GM19395 (cell line): Measurements from ENCODE around the gene CFAP410.
"Not testable (repeated sequence)": the region's sequence is repeated elsewhere in the genome, so short reads cannot be mapped to it uniquely, and the experiment has no call there.

Source experiments
- ATAC-seq: cut with Tn5 transposase; IDR thresholded peaks from one replicate; pipeline ENCODE4 v1.9.1; 2021; ENCODE audit warnings: mild to moderate bottlenecking, moderate library complexity; ENCODE audit not compliant: unreplicated experiment

The CFAP410 gene

GRCh38 chr21:44352253-44352860, 13.2 kb upstream of the CFAP410 start:
- ATAC-seq: no peak

GRCh38 chr21:44351535-44352252, 12.5 kb upstream of the CFAP410 start:
- no peak for ATAC-seq

GRCh38 chr21:44350773-44351481, 11.7 kb upstream of the CFAP410 start:
- ATAC-seq: no peak

DNA sequence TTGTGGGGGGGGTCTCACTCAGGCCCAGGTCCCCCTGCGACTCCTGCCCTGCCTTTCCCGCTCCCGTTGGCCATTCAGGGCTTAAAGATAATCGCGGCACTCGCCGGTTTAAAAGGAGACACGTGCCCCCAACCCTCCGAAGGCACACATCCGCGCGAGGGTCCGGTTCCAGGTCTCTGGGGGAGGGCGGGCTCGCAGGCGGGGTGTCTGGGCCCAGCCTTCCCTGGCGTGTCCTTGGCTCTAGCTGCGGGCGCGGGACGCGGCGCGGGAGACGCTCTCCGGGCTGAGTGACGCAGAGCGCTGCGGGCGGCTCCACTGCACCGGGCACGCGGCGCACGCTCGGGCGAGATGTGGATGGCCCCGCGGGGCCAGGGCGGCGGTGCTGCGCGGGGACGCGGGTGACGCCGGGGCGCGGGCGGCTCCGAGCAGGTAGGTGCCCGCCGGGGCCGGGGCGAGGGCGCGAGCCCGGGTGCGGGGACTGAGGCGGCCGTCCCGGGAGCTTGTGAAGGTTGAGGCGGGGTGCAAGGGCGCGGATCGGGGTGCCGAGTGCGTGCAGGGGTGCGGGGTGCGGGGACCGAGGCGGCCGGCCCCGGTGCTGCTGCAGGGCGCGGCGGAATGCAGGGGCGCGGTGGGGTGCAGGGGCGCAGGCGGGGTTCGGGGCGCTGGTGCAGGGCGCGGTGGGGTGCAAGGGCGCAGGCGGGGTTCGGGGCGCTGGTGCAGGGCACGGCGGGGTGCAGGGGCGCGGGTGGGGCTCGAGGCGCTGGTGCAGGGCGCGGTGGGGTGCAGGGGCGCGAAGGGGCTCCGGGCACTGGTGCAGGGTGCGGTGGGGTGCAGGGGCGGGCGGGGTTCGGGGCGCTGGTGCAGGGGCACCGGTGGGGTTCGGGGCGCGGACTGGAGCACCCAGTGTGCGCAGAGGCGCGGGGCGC, 10.9 kb upstream of the CFAP410 start:
- ATAC-seq: no peak

GRCh38 chr21:44349416-44349846, 10.2 kb upstream of the CFAP410 start:
- ATAC-seq: no peak

- no peak for ATAC-seq
These were observed 9.7 kb upstream of the CFAP410 start for GRCh38 chr21:44348861-44349260.

DNA sequence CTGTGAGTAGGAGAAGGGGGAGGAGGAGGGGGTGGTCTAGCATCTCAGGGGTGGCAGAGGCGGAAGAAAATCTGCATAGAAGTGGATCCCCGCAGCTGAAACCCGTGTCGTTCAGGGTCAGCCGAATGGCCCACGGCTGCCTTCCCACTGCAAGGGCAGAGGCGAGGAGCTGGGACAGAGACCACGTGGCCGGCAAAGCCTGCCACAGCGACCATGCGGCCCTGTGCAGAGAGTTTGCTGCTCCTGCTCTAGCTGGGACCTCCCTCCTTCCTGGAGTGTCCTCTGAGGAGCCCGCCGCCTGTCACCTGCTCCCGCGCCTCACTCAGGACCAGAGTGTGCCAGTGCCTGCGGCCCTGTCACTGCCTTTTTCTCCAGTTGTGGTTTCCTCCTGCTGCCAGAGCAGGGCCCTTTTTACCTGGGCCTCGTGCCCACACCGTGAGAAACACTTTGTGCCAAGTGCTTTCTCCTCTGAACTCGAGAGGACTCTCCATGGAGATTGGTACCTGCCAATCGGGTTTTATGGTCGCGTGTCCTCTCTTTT, 8.8 kb upstream of the CFAP410 start:
- no peak for ATAC-seq

DNA sequence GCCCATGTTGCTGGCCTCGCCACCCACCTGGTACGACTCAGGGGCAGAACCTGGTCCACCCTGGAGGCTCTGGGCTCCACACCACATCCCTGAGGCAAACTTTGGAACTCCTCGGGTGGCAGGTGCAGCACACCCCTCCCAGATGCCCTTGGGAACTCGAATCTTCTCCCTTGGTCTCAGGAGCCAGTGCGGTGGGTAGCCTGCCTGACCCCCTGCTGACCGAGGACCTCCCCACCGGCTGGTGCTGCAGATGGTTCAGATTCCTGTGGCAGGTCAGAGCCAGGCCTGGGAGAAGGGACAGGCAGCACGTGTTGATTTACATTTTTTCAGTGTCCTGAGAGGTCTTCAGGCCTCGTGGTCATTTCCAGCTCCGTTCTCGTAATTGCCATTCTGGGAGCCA, 6.3 kb upstream of the CFAP410 start:
- ATAC-seq: no peak

DNA sequence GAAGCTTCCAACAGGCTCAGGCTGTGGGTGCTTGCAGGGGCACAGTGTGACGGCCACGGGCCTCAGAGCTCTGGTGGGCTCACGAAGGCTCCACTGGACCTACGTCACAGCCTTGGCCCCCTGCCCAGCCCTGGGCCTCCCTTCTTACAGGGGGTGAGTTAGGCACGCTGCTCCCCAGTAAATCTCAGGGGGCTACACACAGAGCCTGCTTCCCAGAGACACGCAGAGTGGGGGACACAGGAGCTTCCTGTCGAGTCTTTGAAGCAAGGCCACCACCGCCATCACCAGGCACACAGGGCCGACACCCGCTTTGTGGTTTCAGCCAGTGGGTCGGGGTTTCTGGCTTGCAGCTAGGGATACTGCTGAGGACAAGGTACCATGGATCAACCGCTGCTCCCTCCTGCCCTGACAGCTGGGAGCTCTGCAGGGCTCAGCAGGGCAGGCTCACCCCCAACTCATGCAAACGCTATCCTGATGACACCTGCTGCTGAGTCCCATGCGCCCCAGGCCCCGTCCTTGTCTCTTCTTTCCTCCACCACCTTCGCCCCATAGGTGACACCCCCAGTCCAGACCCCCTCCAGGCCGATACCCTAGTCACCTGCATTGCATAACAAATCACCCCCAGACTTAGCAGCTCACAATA, 5.5 kb upstream of the CFAP410 start:
- ATAC-seq: no peak

- not testable (repeated sequence) for ATAC-seq
These were observed 3.8 kb upstream of the CFAP410 start for GRCh38 chr21:44342981-44343380.

GRCh38 chr21:44341726-44342458, 2.7 kb upstream of the CFAP410 start:
- not testable (repeated sequence) for ATAC-seq

DNA sequence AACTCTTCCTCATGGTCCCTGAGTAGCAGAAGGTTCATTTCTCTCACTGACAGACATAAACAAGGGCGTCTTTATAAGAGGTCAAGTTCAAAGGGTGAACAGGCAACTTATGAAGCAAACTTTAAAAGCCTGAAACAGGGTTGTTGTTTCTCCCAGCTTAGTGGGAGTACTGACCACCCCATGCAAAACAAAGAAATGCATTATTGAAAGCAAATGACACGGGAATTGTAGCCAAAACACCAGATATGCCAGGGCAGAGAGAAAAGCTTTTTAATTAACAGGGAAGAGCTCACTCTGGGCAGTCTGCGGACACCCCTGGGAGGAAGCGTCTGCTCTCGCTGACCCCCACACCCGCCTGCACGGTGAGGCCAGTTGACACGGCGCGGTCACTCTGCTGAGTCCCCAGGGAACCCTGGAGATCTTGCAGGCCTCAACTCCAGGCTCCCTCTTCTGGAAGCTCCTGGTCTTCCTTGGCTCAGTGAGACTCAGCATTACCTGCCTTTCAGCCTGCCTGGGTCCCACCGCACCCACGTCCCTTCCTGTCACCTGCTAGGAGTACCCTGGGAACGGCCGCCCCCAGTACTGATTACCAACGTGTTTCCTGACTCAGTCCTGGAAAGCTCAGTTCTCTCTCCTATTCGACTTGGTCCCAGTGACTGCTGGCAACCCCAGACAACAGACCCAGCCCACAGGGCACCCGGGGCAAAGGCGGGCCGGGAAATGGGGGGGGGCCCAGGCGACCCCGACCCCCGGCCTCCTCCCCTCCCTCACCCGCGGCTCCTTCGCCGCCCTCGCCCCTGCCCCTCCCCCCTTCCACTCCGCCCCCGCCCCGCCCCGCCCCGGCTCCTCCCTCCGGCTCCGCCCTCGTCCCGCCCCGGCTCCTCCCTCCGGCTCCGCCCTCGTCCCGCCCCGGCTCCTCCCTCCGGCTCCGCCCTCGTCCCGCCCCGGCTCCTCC, 972 bp downstream of the CFAP410 start:
- ATAC-seq: no peak

DNA sequence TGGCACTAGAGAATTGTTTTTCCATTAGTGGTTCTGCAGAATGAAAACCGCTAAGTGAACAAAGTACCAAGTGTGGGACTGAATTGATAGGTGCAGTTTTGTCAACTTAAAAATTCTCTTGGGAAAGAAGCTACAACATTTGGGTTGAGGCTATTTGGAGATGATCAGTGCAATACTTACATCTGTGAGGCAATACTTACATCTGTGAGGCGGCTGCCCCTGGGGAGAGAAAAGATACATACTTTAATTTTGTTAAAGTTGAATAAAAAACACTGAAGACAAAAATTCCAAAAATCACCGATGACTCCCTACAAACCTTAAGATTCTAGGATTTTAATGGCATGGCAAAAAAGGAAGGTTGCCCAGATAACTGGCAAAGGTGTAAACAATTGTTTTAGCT, 1.7 kb downstream of the CFAP410 start:
- no peak for ATAC-seq

GRCh38 chr21:44335266-44336059, 3.7 kb downstream of the CFAP410 start:
- no peak for ATAC-seq

DNA sequence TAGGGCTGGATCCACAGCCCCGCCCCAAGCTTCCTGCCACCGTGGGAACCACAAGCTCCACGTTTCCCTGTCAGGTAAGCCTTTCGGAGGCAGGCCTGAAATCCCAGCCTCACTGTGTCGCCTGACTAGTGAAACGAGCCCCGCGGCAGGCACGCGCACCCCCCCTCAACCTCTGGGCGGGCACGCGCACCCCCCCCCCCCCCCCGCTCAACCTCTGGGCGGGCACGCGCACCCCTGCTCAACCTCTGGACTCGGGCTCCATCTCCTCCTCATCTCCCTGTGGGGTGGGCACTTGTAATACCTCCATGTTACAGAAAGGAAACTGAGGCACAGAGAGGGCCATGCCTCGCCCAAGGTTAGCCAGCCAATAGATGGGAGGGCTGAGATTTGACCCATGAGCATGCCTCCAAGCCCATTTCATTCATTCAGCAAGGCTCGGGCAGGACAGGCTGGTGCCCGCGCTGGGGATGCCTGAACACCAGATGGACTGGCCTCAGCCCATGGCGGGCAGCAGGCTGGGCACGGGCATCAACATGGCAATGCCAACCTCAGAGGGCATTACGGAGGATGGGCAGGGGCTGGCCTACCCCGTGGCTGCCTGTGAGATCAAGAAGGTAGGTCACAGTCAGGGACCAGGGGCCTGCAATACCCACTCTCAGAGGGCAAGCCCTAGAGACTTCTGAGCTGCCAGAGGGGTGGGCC, 4.7 kb downstream of the CFAP410 start:
- no peak for ATAC-seq

DNA sequence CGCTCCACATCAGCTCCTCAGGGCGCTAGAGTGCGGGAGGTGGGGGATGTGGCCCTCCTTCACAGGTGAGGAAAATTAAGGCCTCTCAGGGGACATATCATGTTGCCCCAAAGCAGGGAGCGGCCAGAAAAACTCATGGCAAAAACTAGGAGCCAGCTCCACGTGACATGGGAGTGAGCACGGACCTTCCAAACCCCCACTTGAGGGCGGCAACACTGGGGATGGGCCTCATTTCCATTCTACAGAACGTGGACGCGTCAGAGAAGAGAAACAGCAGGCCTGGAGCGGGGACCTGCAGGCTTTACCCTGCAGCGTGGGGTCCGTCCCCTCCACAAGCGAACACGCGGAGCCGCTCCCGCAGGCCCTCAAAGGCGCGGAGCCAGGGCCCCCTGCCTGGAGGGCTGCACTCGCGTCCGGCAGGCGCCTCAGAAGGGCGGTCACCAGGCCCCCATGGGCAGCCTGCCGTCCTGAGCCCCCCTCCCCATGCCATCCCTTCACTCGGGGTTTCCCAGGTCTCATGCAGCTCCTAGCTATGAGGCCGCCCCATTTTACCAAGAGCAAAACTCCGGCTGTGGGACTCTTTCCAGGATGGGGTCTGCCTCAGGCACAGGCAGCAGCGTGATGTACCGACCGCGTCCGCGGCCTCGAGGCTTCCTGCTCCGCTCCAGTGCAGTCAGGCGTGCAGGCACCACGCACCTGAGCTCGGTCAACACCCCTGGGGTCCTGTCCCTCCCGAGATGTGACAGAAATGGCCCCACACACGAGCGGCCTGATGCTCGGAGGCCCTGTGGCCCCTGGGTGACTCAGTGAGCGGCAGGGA, 5.5 kb downstream of the CFAP410 start:
- no peak for ATAC-seq
